ENCODE results near the gene ABR.

The ABR gene

GRCh38 chr17:1179818-1180742 lies at the start of gene ABR:
Gene ABR, minus strand, starts transcription at chr17:1179981. Its CDS starts 254 bp downstream, at chr17:1179727.
- peak within 1 kb of the TSS in 20 of 21 experiments; percentile 4 to 89 (median 71) for H3K27ac ChIP-seq
- peak within 1 kb of the TSS; percentile 67 to 95 (median 73) for H3K4me3 ChIP-seq

GRCh38 chr17:1229349-1229899 lies 49.6 kb upstream of the ABR start:
- Histone ChIP-seq H3K4me3 (peak overlapping the region; percentile 26 to 59 (median 52)), H3K27ac (peak overlapping the region; percentile 14 to 85 (median 70))

GRCh38 chr17:1228781-1229348 lies 49.1 kb upstream of the ABR start:
- Histone ChIP-seq H3K27ac (peak overlapping the region in 20 of 21 experiments; percentile 17 to 85 (median 70)), H3K4me3 (peak overlapping the region; percentile 26 to 59 (median 52))

- H3K27ac ChIP-seq = peak overlapping the region in 19 of 21 experiments; percentile 9 to 85 (median 70)
- H3K4me3 ChIP-seq = peak overlapping the region; percentile 26 to 59 (median 52)
These were observed 48.4 kb upstream of the ABR start for GRCh38 chr17:1227917-1228780.

- H3K27ac ChIP-seq = peak overlapping the region in 3 of 21 experiments; percentile 72 to 85 (median 75)
- H3K4me3 ChIP-seq = peak overlapping the region in 5 of 7 experiments; percentile 41 to 59 (median 52)
These were observed 47.6 kb upstream of the ABR start for GRCh38 chr17:1227365-1227764.

GRCh38 chr17:1226308-1226707 lies 46.5 kb upstream of the ABR start:
- no peak overlapping the region for H3K27ac ChIP-seq
- no peak overlapping the region for H3K4me3 ChIP-seq

GRCh38 chr17:1224330-1224729 lies 44.5 kb upstream of the ABR start:
- Histone ChIP-seq H3K4me3 (no peak overlapping the region), H3K27ac (no peak overlapping the region)

- Histone ChIP-seq H3K27ac (no peak overlapping the region), H3K4me3 (no peak overlapping the region)
These were observed 43.9 kb upstream of the ABR start for GRCh38 chr17:1223662-1224061.

- Histone ChIP-seq H3K27ac (no peak overlapping the region), H3K4me3 (no peak overlapping the region)
These were observed 42.5 kb upstream of the ABR start for GRCh38 chr17:1222321-1222720.

- Histone ChIP-seq H3K4me3 (no peak overlapping the region), H3K27ac (peak overlapping the region in 1 of 21 experiments; percentile 0)
These were observed 41.4 kb upstream of the ABR start for GRCh38 chr17:1221209-1221608.

GRCh38 chr17:1220346-1220745 lies 40.6 kb upstream of the ABR start:
- H3K4me3 ChIP-seq = no peak overlapping the region
- H3K27ac ChIP-seq = no peak overlapping the region

GRCh38 chr17:1217089-1217385 lies 37.3 kb upstream of the ABR start:
- Histone ChIP-seq H3K4me3 (no peak overlapping the region), H3K27ac (peak overlapping the region in 1 of 21 experiments; percentile 4)

- Histone ChIP-seq H3K4me3 (no peak overlapping the region), H3K27ac (peak overlapping the region in 1 of 21 experiments; percentile 4)
These were observed 36.7 kb upstream of the ABR start for GRCh38 chr17:1216217-1217088.

GRCh38 chr17:1212946-1213345 lies 33.2 kb upstream of the ABR start:
- H3K27ac ChIP-seq = no peak overlapping the region
- H3K4me3 ChIP-seq = no peak overlapping the region

GRCh38 chr17:1211287-1211686 lies 31.5 kb upstream of the ABR start:
- Histone ChIP-seq H3K4me3 (no peak overlapping the region), H3K27ac (no peak overlapping the region)

GRCh38 chr17:1208966-1209365 lies 29.2 kb upstream of the ABR start:
- H3K4me3 ChIP-seq = no peak overlapping the region
- no peak overlapping the region for H3K27ac ChIP-seq

GRCh38 chr17:1206026-1206777 lies 26.4 kb upstream of the ABR start:
- peak overlapping the region in 1 of 21 experiments; percentile 4 for H3K27ac ChIP-seq
- H3K4me3 ChIP-seq = no peak overlapping the region

- peak overlapping the region; percentile 21 to 46 (median 36) for H3K4me3 ChIP-seq
- H3K27ac ChIP-seq = peak overlapping the region in 14 of 21 experiments; percentile 13 to 81 (median 68)
These were observed 24.1 kb upstream of the ABR start for GRCh38 chr17:1203967-1204291.
